Caco-2 (cell line): ENCODE data around the gene DCTN2. TPM values are rescaled to one million over a fixed set of nuclear protein-coding genes. Genes with fewer than 3 reads are reported as not detected.
"Not testable (repeated sequence)": the region's sequence is repeated elsewhere in the genome, so short reads cannot be mapped to it uniquely, and the experiment has no call there.

ENCODE experiments used
- BruUV-seq: library from RNA; stranded (reverse); fragments of 400-500 nt; replicated peaks from 2 replicates; lab custom pipeline; 2021; lab: Mats Ljungman, UMichigan
- CTCF ChIA-PET: fragments of 300-600 bp; sonication (Branson Sonifier 250); formaldehyde crosslinking; loops from one replicate; lab custom pipeline; 2022; ENCODE audit warnings: antibody characterized with exemption; lab: Charles Lee
- POLR2A ChIA-PET: fragments of 300-600 bp; sonication (Branson Sonifier 250); formaldehyde crosslinking; loops from one replicate; lab custom pipeline; 2022; ENCODE audit warnings: antibody characterized with exemption; lab: Charles Lee
- DNase-seq, 2 experiments: peaks; one replicate each; pipeline versions ENCODE4 v3.0.0 to v3.0.0-alpha.2; 2020 to 2022
- H3K27me3 ChIP-seq: replicated peaks from 2 replicates; pipeline ENCODE4 v1.6.0; 2011; ENCODE audit warnings: low read length; ENCODE audit not compliant: control insufficient read depth, insufficient read depth
- H3K36me3 ChIP-seq: 2 replicates; pipeline ENCODE4 v1.5.1; 2011; ENCODE audit warnings: low read length; ENCODE audit not compliant: control insufficient read depth, insufficient read depth
- H3K4me1 ChIP-seq: fragments of 250-450 bp; sonication (Bioruptor Pico); 2 replicates; pipeline ENCODE4 v1.5.1; 2020; ENCODE audit warnings: mild to moderate bottlenecking
- H3K4me3 ChIP-seq: 2 replicates; pipeline ENCODE4 v1.5.1; 2011; ENCODE audit warnings: low read depth, mild to moderate bottlenecking, control low read depth, low read length
- H3K9me3 ChIP-seq: fragments of 250-450 bp; sonication (Bioruptor Pico); 2 replicates; pipeline ENCODE4 v1.5.1; 2020; ENCODE audit warnings: mild to moderate bottlenecking, moderate library complexity
- H3K27ac Mint-ChIP-seq: one replicate; pipeline ENCODE4 v1.8.0; 2022; ENCODE audit warnings: mixed read lengths; ENCODE audit not compliant: unreplicated experiment
- H3K27me3 Mint-ChIP-seq: one replicate; pipeline ENCODE4 v1.8.0; 2022; ENCODE audit warnings: mixed read lengths; ENCODE audit not compliant: insufficient read depth, unreplicated experiment
- H3K36me3 Mint-ChIP-seq: one replicate; pipeline ENCODE4 v1.8.0; 2022; ENCODE audit warnings: mild to moderate bottlenecking, mixed read lengths; ENCODE audit not compliant: insufficient read depth, unreplicated experiment
- H3K4me1 Mint-ChIP-seq: one replicate; pipeline ENCODE4 v1.8.0; 2022; ENCODE audit warnings: low read depth, mixed read lengths; ENCODE audit not compliant: unreplicated experiment
- H3K4me3 Mint-ChIP-seq: one replicate; pipeline ENCODE4 v1.8.0; 2022; ENCODE audit warnings: mild to moderate bottlenecking, moderate library complexity, mixed read lengths; ENCODE audit not compliant: unreplicated experiment
- H3K9me3 Mint-ChIP-seq: one replicate; pipeline ENCODE4 v1.8.0; 2022; ENCODE audit warnings: mixed read lengths; ENCODE audit not compliant: unreplicated experiment
- intact Hi-C: fragments of 100-400 bp; cut with micrococcal nuclease; formaldehyde crosslinking; loops from one replicate; pipeline ENCODE4 v1.10.0; 2022; ENCODE audit not compliant: unreplicated experiment
- total RNA-seq: library from RNA; stranded (reverse); gene quantifications from 2 replicates; pipeline ENCODE4 v1.2.3, GENCODE V29; 2022
- TF ChIP-seq, protein P1 (sequence below), 2 experiments: fragments of 200-600 bp in 1 of 2; IDR thresholded peaks; 1 replicate in 1 of 2; 2 replicates in 1 of 2; pipeline versions ENCODE4 v1.5.1 to v1.8.0; 2011 to 2022; ENCODE audit warnings: antibody characterized with exemption in 1 of 2, control low read depth in 1 of 2, inconsistent platforms in 1 of 2, low read depth in 1 of 2, low read length in 1 of 2, mild to moderate bottlenecking in 1 of 2, moderate library complexity in 1 of 2; ENCODE audit not compliant: insufficient read depth in 1 of 2, severe bottlenecking in 1 of 2, unreplicated experiment in 1 of 2

The DCTN2 gene
- total RNA-seq, 1 experiment from 2014 or later, result 94.4 TPM

DNA sequence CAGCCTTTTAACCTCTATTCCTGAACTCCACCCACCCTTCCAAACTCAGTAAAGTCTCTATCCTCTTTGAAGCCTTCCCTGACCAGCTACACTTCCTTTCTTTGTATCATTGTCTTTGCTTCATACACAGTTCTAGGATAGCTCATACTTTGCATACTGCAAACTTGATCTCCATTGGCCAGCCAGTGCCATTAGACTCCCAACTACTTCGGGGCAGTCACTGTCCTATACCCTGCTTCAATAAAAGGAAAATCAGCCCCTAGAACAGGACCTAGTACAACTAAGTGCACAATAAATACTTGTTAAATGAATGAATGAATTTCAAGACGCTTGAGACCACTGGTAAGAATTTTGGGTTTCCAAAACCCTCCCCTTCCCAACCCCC lies 43.5 kb upstream of the DCTN2 start:
- Mint-ChIP-seq H3K27me3 (no peaks in the 10 kb centered on the region), H3K36me3 (peaks cover 18% of the 10 kb centered on the region), H3K27ac (peak overlapping the region; percentile 88), H3K4me1 (peaks cover 19% of the 10 kb centered on the region), H3K4me3 (peak overlapping the region; percentile 90), H3K9me3 (no peaks in the 10 kb centered on the region)
- Histone ChIP-seq H3K4me1 (peaks cover 13% of the 10 kb centered on the region; the same call in 1 of the 2 replicates), H3K27me3 (no peaks in the 10 kb centered on the region), H3K9me3 (no peaks in the 10 kb centered on the region), H3K4me3 (peak overlapping the region; percentile 80), H3K36me3 (no peaks in the 10 kb centered on the region)
- ChIA-PET POLR2A (no interaction called here), CTCF (no interaction called here)
- TF ChIP-seq, protein P1, sequence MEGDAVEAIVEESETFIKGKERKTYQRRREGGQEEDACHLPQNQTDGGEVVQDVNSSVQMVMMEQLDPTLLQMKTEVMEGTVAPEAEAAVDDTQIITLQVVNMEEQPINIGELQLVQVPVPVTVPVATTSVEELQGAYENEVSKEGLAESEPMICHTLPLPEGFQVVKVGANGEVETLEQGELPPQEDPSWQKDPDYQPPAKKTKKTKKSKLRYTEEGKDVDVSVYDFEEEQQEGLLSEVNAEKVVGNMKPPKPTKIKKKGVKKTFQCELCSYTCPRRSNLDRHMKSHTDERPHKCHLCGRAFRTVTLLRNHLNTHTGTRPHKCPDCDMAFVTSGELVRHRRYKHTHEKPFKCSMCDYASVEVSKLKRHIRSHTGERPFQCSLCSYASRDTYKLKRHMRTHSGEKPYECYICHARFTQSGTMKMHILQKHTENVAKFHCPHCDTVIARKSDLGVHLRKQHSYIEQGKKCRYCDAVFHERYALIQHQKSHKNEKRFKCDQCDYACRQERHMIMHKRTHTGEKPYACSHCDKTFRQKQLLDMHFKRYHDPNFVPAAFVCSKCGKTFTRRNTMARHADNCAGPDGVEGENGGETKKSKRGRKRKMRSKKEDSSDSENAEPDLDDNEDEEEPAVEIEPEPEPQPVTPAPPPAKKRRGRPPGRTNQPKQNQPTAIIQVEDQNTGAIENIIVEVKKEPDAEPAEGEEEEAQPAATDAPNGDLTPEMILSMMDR (IDR thresholded peaks at IDR 0.05; ENCODE audit: insufficient read depth in 1 of 2, low read depth in 1 of 2, low read length in 1 of 2, severe bottlenecking in 1 of 2, unreplicated experiment in 1 of 2), result no peak
- intact Hi-C loops, result no loop called here
- TSS peak; percentile 35 for BruUV-seq
- no peak for DNase-seq

DNA sequence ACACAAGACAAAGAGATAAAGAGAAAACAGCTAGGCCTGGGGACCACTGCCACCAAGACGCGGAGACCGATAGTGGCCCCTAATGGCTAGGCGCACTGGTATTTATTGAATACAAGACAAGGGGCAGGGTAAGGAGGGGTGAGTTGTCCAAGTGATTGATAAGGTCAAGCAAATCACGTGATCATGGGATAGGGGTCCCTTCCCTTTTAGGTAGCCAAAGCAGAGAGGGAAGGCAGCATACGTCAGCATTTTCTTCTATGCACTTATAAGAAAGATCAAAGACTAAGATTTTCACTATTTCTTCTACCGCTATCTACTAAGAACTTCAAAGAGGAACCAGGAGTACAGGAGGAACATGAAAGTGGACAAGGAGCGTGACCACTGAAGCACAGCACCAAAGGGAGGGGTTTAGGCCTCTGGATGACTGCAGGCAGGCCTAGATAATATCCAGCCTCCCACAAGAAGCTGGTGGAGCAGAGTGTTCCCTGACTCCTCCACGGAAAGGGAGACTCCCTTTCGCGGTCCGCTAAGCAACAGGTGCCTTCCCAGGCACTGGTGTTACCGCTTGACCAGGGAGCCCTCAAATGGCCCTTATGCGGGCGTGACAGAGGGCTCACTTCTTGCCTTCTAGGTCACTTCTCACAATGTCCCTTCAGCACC lies 42.1 kb upstream of the DCTN2 start:
- BruUV-seq, result not testable (repeated sequence)

DNA sequence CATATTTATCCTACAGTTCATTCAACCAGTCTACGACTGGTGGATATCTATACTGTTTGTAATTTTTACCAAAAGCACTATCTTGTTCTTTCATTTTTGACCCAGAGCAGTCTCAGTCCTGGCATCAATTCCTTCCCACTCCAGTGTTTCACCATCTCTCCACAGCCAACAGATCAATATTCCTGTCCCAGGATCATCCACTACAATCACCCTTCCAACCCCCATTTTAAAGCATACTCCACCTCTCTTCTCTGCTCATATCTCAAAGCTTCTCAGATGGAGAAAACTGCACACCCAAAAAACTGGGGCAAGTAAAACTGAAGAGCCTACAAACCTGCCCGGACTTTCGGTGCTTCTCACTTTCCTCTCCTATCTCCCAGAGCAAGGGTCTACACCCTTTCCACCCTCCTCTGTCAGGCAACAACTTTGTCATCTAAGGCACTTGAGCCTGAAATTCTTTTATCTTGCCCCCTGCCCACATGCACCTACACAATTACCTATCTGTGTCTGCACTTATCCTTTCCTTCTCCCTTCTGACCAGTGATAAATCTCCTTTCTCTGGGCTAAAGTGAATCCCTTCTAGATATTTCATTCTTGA lies 39.9 kb upstream of the DCTN2 start:
- Histone ChIP-seq H3K36me3 (no peaks in the 10 kb centered on the region), H3K27me3 (no peaks in the 10 kb centered on the region), H3K4me3 (no peak overlapping the region), H3K9me3 (no peaks in the 10 kb centered on the region), H3K4me1 (peaks cover 4% of the 10 kb centered on the region; the same call in 1 of the 2 replicates)
- Mint-ChIP-seq H3K9me3 (no peaks in the 10 kb centered on the region), H3K27ac (no peak overlapping the region), H3K27me3 (peaks cover 4% of the 10 kb centered on the region), H3K36me3 (peaks cover 13% of the 10 kb centered on the region), H3K4me3 (no peak overlapping the region), H3K4me1 (peaks cover 16% of the 10 kb centered on the region)
- DNase-seq, result no peak
- TF ChIP-seq, protein P1 (IDR thresholded peaks at IDR 0.05; ENCODE audit: insufficient read depth in 1 of 2, low read depth in 1 of 2, low read length in 1 of 2, severe bottlenecking in 1 of 2, unreplicated experiment in 1 of 2), result no peak
- CTCF ChIA-PET, result no interaction called here
- POLR2A ChIA-PET, result no interaction called here
- BruUV-seq, result no TSS peak
- intact Hi-C loops, result no loop called here

More for the DNA sequence above, 42.1 kb upstream of the DCTN2 start:
- H3K27me3 Mint-ChIP-seq, H3K4me3 ChIP-seq, POLR2A ChIA-PET, H3K27me3 ChIP-seq, H3K36me3 ChIP-seq, intact Hi-C loops, H3K27ac Mint-ChIP-seq, H3K9me3 ChIP-seq, DNase-seq, H3K4me3 Mint-ChIP-seq, H3K9me3 Mint-ChIP-seq: not testable (repeated sequence)
- peaks cover 12% of the 10 kb centered on the region; the same call in 1 of the 2 replicates for H3K4me1 ChIP-seq
- Mint-ChIP-seq H3K36me3 (peaks cover 14% of the 10 kb centered on the region), H3K4me1 (peaks cover 19% of the 10 kb centered on the region)
- CTCF ChIA-PET, result interaction anchor here (0.6 kb wide), 1 partner anchor 221 kb away, joined by 3 read pairs; no protein-coding TSS in a partner anchor
